Measurements from ENCODE around the gene PPARGC1A.

DNA sequence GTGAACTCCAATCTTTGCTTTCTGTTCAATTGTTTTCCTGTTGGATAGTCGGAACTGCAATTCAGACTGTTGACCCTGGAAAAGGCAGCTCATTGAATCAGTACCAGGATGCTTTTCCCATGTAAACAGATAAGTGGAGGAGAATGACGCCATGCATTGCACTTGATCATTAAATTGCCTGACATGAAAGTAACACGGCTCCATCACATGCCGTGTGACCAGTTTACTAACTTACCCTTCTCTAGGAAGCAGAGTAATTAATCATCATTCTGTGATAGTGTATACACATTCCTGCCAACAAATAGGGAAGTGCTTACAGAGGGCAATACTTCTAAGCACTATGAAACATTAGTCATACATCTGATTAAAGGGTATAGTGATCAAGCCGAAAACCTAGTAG, 101.4 kb downstream of the PPARGC1A start:
- TF ChIP-seq CTCF (conservative IDR thresholded peaks at IDR 0.05) = no peak
- TF ChIP-seq ZFX (IDR thresholded peaks at IDR 0.05) = no peak
